ENCODE data around the gene RPTOR.

DNA sequence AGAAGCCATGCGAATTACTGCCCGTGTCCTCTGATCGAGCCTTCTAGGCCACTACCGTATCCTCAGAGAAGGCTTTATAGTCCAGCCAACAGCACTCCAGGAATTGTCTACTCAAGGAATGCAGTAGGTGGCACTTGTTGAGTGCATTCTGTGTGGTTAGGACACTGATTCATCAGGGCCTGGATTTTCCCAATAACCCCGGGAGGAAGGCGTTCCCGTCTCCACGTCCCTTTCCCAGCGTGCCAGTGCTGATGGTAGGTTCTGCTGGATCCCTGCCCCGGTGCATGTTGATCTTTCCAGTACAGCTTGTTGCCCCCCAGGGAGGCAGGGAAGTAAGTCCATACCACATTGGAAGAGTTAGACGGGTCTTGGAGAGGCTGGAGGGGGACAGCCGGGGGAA lies 122.2 kb downstream of the RPTOR start:
- TF ChIP-seq CTCF (tag by site-specific recombination; IDR thresholded peaks at IDR 0.05) = no peak
- TF ChIP-seq, protein P1, sequence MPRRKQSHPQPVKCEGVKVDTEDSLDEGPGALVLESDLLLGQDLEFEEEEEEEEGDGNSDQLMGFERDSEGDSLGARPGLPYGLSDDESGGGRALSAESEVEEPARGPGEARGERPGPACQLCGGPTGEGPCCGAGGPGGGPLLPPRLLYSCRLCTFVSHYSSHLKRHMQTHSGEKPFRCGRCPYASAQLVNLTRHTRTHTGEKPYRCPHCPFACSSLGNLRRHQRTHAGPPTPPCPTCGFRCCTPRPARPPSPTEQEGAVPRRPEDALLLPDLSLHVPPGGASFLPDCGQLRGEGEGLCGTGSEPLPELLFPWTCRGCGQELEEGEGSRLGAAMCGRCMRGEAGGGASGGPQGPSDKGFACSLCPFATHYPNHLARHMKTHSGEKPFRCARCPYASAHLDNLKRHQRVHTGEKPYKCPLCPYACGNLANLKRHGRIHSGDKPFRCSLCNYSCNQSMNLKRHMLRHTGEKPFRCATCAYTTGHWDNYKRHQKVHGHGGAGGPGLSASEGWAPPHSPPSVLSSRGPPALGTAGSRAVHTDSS (tag by site-specific recombination; IDR thresholded peaks at IDR 0.05) = no peak
- no peak for TF ChIP-seq BCL11A (tag by site-specific recombination; IDR thresholded peaks at IDR 0.05; ENCODE audit: low read depth)
- no peak for TF ChIP-seq MEIS1 (CRISPR knock-in tag; IDR thresholded peaks at IDR 0.05; ENCODE audit: borderline replicate concordance)
- no peak for TF ChIP-seq ZNF280C (tag by site-specific recombination; IDR thresholded peaks at IDR 0.05)
- no peak for TF ChIP-seq IKZF3 (tag by site-specific recombination; IDR thresholded peaks at IDR 0.05)
- no peak for TF ChIP-seq TCF7L2 (IDR thresholded peaks at IDR 0.05; ENCODE audit: borderline replicate concordance, low read depth, low read length)
- no peak for TF ChIP-seq ZNF292 (tag by site-specific recombination; IDR thresholded peaks at IDR 0.05; ENCODE audit: borderline replicate concordance, low read depth)
- TF ChIP-seq, protein P2, sequence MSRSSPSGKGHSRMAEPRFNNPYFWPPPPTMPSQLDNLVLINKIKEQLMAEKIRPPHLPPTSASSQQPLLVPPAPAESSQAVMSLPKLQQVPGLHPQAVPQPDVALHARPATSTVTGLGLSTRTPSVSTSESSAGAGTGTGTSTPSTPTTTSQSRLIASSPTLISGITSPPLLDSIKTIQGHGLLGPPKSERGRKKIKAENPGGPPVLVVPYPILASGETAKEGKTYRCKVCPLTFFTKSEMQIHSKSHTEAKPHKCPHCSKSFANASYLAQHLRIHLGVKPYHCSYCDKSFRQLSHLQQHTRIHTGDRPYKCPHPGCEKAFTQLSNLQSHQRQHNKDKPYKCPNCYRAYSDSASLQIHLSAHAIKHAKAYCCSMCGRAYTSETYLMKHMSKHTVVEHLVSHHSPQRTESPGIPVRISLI (tag by site-specific recombination; IDR thresholded peaks at IDR 0.05) = no peak
- TF ChIP-seq ZNF747 (tag by site-specific recombination; IDR thresholded peaks at IDR 0.05) = no peak
- no peak for TF ChIP-seq KLF16 (tag by site-specific recombination; IDR thresholded peaks at IDR 0.05)
- TF ChIP-seq REST (tag by site-specific recombination; IDR thresholded peaks at IDR 0.05) = no peak
